ENCODE data around the gene CCL22. TPM values are rescaled to one million over a fixed set of nuclear protein-coding genes. Genes with fewer than 3 reads are reported as not detected.
"Not testable (repeated sequence)": the region's sequence is repeated elsewhere in the genome, so short reads cannot be mapped to it uniquely, and the experiment has no call there.

Gene CCL22
- total RNA-seq, 1 experiment from 2014 or later = not detected

GRCh38 chr16:57387598-57388354 lies 29.2 kb downstream of the CCL22 start:
- in situ Hi-C loops (cut with HindIII; ENCODE audit: low sequenced_read_pairs) = no loop called here
- DNase-seq (ENCODE audit: low spot score) = no peak

- no peak for DNase-seq (ENCODE audit: low spot score)
- in situ Hi-C loops (cut with HindIII; ENCODE audit: low sequenced_read_pairs) = no loop called here
Observed at GRCh38 chr16:57388359-57389086, 29.9 kb downstream of the CCL22 start.

- in situ Hi-C loops (cut with HindIII; ENCODE audit: low sequenced_read_pairs) = no loop called here
- DNase-seq (ENCODE audit: low spot score) = no peak
Observed at GRCh38 chr16:57389087-57389468, 30.5 kb downstream of the CCL22 start.

- in situ Hi-C loops (cut with HindIII; ENCODE audit: low sequenced_read_pairs) = no loop called here
- no peak for DNase-seq (ENCODE audit: low spot score)
Observed at GRCh38 chr16:57390636-57391295, 32.2 kb downstream of the CCL22 start.

- no peak for DNase-seq (ENCODE audit: low spot score)
- in situ Hi-C loops (cut with HindIII; ENCODE audit: low sequenced_read_pairs) = no loop called here
Observed at GRCh38 chr16:57391300-57391699, 32.7 kb downstream of the CCL22 start.

GRCh38 chr16:57391708-57392107 lies 33.1 kb downstream of the CCL22 start:
- no peak for DNase-seq (ENCODE audit: low spot score)
- in situ Hi-C loops (cut with HindIII; ENCODE audit: low sequenced_read_pairs) = no loop called here

- DNase-seq (ENCODE audit: low spot score) = no peak
- in situ Hi-C loops (cut with HindIII; ENCODE audit: low sequenced_read_pairs) = no loop called here
Observed at GRCh38 chr16:57392694-57393093, 34.1 kb downstream of the CCL22 start.

- no peak for DNase-seq (ENCODE audit: low spot score)
Observed at GRCh38 chr16:57394444-57394843, 35.9 kb downstream of the CCL22 start.

GRCh38 chr16:57395026-57395425 lies 36.4 kb downstream of the CCL22 start:
- DNase-seq (ENCODE audit: low spot score) = no peak
- in situ Hi-C loops (cut with HindIII; ENCODE audit: low sequenced_read_pairs) = no loop called here

More at GRCh38 chr16:57394444-57394843, 35.9 kb downstream of the CCL22 start:
- in situ Hi-C loops (cut with HindIII; ENCODE audit: low sequenced_read_pairs) = no loop called here

- no peak for DNase-seq (ENCODE audit: low spot score)
- in situ Hi-C loops (cut with HindIII; ENCODE audit: low sequenced_read_pairs) = no loop called here
Observed at GRCh38 chr16:57396786-57397185, 38.2 kb downstream of the CCL22 start.

- DNase-seq (ENCODE audit: low spot score); in situ Hi-C loops (cut with HindIII; ENCODE audit: low sequenced_read_pairs): not testable (repeated sequence)
Observed at GRCh38 chr16:57397493-57397892, 38.9 kb downstream of the CCL22 start.

GRCh38 chr16:57401943-57402640 lies 43.5 kb downstream of the CCL22 start:
- in situ Hi-C loops (cut with HindIII; ENCODE audit: low sequenced_read_pairs) = no loop called here

GRCh38 chr16:57403965-57404817 lies 45.6 kb downstream of the CCL22 start, which contains the start of gene CCL17:
TSS of gene CCL17 (plus strand) at chr16:57404767. CDS start at chr16:57413933, 9,166 bp downstream.
- DNase-seq (ENCODE audit: low spot score) = no peak
- in situ Hi-C loops (cut with HindIII; ENCODE audit: low sequenced_read_pairs) = no loop called here

More at GRCh38 chr16:57401943-57402640, 43.5 kb downstream of the CCL22 start:
- DNase-seq (ENCODE audit: low spot score) = no peak

- no peak for DNase-seq (ENCODE audit: low spot score)
- in situ Hi-C loops (cut with HindIII; ENCODE audit: low sequenced_read_pairs) = no loop called here
Observed at GRCh38 chr16:57405097-57405496, 46.5 kb downstream of the CCL22 start.

GRCh38 chr16:57406881-57407280 lies 48.3 kb downstream of the CCL22 start:
- DNase-seq (ENCODE audit: low spot score) = no peak
- in situ Hi-C loops (cut with HindIII; ENCODE audit: low sequenced_read_pairs) = no loop called here

- in situ Hi-C loops (cut with HindIII; ENCODE audit: low sequenced_read_pairs) = no loop called here
- no peak for DNase-seq (ENCODE audit: low spot score)
Observed at GRCh38 chr16:57407521-57408353, 49.2 kb downstream of the CCL22 start.

- in situ Hi-C loops (cut with HindIII; ENCODE audit: low sequenced_read_pairs) = no loop called here
Observed at GRCh38 chr16:57409065-57409464, 50.5 kb downstream of the CCL22 start.

More at GRCh38 chr16:57409065-57409464, 50.5 kb downstream of the CCL22 start:
- DNase-seq (ENCODE audit: low spot score) = no peak
